ENCODE results near the gene KCNV2. TPM values are rescaled to one million over a fixed set of nuclear protein-coding genes. Genes with fewer than 3 reads are reported as not detected.

KCNV2 gene
- total and polyA plus RNA-seq, 2 donors from 2014 or later, result not detected

Other genes starting within 250 kb of the KCNV2 start
- 24.2 TPM for gene VLDLR, start 95.7 kb upstream of the KCNV2 start, total RNA-seq
- gene VLDLR, start 95.7 kb upstream of the KCNV2 start, polyA plus RNA-seq (ENCODE audit: insufficient read depth, low read depth, low replicate concordance), result 8.6 TPM
- 51.4 TPM for gene PUM3, start 126.6 kb downstream of the KCNV2 start, total RNA-seq
- 42.7 TPM for gene PUM3, start 126.6 kb downstream of the KCNV2 start, polyA plus RNA-seq (ENCODE audit: insufficient read depth, low read depth, low replicate concordance)